ENCODE data around the gene PSMD11.

- TF ChIP-seq, protein P1, sequence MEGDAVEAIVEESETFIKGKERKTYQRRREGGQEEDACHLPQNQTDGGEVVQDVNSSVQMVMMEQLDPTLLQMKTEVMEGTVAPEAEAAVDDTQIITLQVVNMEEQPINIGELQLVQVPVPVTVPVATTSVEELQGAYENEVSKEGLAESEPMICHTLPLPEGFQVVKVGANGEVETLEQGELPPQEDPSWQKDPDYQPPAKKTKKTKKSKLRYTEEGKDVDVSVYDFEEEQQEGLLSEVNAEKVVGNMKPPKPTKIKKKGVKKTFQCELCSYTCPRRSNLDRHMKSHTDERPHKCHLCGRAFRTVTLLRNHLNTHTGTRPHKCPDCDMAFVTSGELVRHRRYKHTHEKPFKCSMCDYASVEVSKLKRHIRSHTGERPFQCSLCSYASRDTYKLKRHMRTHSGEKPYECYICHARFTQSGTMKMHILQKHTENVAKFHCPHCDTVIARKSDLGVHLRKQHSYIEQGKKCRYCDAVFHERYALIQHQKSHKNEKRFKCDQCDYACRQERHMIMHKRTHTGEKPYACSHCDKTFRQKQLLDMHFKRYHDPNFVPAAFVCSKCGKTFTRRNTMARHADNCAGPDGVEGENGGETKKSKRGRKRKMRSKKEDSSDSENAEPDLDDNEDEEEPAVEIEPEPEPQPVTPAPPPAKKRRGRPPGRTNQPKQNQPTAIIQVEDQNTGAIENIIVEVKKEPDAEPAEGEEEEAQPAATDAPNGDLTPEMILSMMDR (IDR thresholded peaks at IDR 0.05; ENCODE audit: insufficient read depth, low read length, poor library complexity, severe bottlenecking) = no peak
- TF ChIP-seq EZH2phosphoT487 (conservative IDR thresholded peaks at IDR 0.05; ENCODE audit: low read length) = no peak
Measured at GRCh38 chr17:32517982-32518381, 73.7 kb downstream of the PSMD11 start.
